Hematopoietic multipotent progenitor cell (in vitro differentiated cells): Measurements from ENCODE around the gene RBBP6. TPM values are rescaled to one million over a fixed set of nuclear protein-coding genes. Genes with fewer than 3 reads are reported as not detected.
"Not testable (repeated sequence)": the region's sequence is repeated elsewhere in the genome, so short reads cannot be mapped to it uniquely, and the experiment has no call there.

ENCODE experiments used
- DNase-seq, 3 donors: peaks; one replicate each; pipeline ENCODE4 v3.0.0-alpha.2; 2011 to 2015; ENCODE audit warnings: low read depth in 2 of 3, low spot score in 2 of 3
- total RNA-seq: library from RNA; depleted of rRNA; stranded (reverse); fragments of >200 nt; gene quantifications from one replicate; pipeline ENCODE4 v1.2.3, GENCODE V29; 2012

Gene RBBP6, protein sequence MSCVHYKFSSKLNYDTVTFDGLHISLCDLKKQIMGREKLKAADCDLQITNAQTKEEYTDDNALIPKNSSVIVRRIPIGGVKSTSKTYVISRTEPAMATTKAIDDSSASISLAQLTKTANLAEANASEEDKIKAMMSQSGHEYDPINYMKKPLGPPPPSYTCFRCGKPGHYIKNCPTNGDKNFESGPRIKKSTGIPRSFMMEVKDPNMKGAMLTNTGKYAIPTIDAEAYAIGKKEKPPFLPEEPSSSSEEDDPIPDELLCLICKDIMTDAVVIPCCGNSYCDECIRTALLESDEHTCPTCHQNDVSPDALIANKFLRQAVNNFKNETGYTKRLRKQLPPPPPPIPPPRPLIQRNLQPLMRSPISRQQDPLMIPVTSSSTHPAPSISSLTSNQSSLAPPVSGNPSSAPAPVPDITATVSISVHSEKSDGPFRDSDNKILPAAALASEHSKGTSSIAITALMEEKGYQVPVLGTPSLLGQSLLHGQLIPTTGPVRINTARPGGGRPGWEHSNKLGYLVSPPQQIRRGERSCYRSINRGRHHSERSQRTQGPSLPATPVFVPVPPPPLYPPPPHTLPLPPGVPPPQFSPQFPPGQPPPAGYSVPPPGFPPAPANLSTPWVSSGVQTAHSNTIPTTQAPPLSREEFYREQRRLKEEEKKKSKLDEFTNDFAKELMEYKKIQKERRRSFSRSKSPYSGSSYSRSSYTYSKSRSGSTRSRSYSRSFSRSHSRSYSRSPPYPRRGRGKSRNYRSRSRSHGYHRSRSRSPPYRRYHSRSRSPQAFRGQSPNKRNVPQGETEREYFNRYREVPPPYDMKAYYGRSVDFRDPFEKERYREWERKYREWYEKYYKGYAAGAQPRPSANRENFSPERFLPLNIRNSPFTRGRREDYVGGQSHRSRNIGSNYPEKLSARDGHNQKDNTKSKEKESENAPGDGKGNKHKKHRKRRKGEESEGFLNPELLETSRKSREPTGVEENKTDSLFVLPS (N-terminal part only)
- 47.4 TPM for total RNA-seq

DNA sequence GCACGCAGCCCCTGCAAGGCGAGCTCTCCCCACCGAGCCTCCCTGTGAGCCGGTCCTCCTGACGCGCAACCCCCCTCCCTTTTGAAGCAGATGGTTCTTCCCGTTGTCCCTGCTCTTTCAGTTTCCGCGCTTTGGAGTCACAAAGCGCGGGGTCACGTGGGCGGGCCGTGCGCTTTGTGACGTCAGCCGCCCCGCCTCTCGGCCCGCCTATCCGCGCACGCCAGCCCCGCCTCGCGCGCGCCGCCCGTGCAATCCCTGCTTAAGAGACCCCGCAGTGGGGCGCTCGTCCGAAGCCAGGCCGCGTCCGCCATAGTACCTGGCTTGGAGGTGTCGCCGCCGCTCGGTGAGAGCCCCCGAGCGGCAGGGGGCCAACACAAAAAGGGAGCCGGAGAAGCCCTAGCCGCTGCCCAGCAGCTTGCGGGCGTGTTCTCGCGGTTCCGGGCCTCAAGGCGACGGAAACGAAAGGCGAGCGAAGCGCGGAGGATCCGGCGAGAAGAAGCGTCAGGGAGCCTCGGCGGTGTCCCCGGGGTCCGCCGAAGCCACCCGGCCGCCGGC, at the start of gene RBBP6:
Gene RBBP6, plus strand, starts transcription at position 272 of the 555 bp plus-strand sequence. CDS start 1,061 bp downstream, outside the sequence.
- DNase-seq, result peak; percentile 91 to 97 (median 96)

DNA sequence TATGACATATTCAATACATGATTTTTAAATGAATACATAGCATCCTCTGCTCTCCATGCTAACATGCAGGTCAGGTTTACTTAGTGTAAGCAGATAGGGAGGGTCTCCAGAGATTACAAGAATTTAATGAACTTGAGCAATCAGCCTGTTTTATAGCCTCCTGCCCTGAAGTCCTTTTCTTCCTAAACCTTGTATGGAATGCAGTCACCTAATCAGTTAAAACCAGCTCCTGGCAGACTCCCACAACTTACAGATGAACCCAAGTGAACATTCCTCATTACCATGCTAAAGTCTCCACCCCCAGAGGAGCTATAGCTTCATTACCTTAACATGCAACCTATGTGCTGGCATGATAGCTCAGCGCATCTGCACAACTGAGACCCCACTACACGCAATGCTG, 48.5 kb upstream of the RBBP6 start:
- DNase-seq, result no peak

DNA sequence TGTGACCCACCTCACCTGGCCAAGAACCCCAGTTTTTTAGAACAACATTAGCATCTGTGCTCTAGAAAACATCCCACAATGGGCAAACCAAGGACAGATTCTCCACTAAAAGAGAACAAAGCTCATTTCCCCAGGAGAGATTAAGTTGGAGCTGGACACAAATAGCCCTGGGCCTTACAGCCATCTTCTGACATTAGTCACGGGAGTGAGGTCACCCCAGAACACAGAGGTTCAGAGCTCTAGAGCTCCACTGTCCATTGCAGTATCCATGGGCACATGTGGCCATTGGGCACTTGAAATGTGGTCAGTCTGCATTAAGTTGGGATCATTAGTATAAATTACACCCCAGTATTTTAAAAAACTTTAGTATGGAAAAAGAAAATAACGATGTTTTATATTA, 47.6 kb upstream of the RBBP6 start:
- no peak for DNase-seq

DNA sequence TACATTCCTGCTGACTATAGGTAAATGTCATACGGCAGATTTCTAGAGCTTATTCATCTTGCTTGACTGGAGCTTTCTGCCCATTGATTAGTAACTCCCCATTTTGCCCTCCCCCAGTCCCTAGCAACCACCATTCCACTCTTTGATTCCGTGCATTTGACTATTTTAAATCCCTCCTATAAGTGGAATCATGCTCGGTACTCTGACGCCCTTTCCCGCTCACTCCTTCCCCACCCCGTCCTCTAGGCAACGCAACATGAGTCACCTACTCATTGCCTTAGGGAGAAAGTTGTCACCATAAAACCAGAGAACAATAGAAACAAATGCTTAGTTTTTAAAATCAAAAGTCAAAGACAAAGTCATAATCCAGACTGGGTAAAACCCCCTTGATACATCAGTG, 45.5 kb upstream of the RBBP6 start:
- no peak for DNase-seq

DNA sequence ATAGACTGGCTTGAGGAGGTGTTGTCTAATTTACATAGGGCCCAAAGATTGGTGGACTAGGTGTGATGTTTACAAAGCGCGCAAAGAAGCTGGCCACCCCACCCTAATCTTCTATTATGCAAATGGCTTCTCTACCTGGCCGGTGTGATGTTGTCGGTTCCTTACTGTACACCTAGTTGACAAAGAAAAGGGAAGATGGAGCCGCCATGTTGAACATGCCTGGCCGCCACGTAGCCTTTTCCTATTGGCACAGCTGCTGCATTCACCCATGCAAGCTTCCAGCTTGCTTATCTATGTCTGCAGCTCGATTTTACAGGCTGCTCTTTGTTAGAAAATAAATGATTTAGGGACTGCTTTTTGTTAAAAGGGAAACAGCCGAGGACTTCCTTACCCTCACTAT, 44.2 kb upstream of the RBBP6 start:
- DNase-seq, result not testable (repeated sequence)

DNA sequence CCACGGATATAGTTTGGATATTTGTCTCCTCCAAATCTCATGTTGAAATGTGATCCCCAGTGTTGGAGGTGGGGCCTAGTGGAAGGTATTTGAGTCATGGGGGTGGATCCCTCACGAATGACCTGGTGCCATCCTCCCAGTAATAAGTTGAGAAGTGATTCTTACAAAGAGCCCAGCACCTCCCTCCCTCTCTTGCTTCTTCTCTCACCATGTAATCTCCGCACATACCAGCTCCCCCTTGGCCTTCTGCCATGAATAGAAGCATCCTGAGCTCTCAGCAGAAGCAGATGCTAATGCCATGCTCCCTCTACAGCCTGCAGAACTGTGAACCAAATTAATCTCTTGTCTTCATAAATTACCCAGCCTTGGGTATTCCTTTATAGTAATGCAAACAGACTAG, 41.9 kb upstream of the RBBP6 start:
- no peak for DNase-seq

DNA sequence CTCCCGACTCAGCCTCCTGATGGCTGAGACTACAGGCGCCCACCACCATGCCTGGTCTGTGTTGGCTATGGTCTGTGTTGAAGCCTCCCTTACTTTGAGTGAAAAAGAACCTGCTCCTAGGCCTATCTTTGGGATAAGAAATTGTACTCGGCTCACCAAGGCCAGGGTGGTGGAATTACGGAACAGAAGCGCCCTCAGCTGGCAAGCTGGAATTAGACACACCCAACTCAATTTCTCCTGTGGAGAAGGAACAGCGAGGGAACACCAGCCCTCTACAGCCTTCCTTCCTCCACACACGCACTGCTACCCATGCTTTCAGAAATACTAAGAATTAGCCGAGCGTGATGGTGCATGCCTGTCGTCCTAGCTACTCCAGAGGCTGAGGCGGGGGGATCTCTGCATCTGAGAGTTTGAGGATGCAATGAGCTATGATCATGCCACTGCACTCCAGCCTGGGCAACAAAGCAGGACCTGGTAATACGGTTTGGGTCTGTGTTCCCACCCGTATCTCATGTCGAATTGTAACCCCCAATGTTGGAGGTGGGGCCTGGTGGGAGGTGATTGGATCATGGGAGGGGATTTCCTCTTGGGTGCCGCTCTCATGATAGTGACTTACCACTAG, 40.1 kb upstream of the RBBP6 start:
- DNase-seq, result peak in 2 of 3 donors; percentile 16 to 44

DNA sequence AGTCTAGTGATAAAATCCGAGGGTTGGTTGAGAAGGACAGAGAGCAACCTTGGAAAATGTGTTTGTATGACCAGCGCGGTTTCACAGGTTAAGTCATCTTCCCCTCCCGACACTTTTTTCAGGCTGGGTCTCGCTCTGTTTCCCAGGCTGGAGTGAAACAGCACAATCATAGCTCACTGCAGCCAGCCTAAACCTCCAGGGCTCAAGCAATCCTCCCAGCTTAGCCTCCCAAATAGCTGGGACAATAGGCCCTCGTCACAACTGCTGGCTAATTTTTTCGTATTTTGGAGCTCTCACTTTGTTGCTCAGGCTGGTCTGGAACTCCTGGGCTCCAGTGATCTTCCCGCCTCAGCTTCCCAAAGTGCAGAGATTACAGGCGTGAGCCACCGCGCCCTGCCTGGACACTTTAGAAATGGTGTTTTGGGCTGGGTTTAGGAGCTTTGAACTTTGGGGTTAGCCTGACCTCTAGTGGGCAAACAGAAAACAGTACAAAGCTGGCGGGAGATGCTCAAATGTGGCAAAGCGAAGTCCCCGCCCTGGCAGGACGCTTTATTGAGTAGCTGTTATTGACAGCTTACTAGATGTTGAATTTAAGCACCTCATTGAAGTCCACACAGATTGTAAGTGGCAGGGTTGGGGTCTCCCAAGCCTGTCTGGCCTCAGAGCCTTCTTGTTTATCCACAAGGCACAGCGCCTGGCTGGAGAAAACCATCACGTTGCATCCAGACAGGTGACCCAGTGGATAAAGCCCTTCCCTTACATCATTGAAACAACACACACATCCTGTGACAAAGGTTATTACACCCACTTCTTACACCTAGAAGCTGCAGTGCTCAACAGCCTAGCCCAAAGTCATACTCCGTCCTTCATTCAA, 34.7 kb upstream of the RBBP6 start:
- peak; percentile 31 to 80 (median 62) for DNase-seq

DNA sequence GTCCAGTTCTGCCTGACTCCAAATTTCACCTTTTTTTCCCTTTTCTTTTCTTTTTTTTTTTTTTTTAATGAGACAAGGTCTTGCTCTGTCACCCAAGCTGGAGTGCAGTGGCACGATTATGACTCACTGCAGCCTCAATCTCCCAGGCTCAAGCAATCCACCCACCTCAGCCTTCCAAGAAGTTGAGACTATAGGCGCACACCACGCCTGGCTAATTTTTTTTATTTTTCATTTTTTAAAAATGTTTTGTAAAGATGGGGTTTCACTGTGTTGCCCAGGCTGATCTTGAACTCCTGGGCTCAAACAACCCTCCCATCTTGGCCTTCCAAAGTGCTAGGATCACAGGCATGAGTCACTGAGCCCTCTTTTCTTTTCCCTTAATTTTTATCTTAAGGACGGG, 33.4 kb upstream of the RBBP6 start:
- no peak for DNase-seq

DNA sequence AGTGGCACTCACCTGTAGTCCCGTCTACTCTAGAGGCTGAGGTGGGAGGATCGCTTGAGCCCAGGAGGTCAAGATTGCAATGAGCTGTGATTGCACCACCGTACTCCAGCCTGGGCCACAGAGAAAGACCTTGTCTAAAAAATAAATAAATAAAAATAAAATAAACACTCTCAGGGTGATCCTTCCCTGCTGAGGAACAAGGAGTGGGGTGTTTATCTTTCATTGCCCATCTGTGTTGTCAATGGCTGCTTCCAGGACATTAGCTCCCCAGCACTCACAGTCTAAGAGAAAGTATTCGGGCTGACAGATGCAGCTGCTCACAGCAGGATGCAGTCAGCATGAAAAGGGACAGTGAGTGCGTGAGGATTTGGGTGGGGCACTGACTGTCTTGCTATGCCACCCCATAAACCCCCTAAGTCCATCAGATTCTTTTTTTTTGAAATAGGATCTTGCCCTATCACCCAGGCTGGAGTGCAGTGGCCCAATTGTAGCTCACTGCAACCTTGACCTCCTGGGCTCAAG, 31.3 kb upstream of the RBBP6 start:
- DNase-seq, result no peak

DNA sequence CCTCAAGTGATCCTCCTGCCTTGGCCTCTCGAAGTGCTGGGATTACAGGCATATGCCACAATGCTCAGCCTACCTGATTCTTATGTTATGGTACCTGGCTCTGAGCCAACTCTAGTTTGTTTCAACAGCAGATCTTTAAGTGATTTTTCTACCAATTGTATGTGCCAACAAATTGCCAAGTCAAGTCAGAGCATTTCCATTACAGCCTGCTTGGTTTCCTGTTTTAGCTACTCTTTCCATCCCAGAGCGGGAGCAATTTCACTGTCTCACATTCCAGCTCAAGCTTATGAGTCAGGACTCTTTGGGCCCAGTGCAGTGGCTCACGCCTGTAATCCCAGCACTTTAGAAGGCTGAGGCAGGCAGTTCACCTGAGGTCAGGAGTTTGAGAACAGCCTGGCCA, 30.8 kb upstream of the RBBP6 start:
- DNase-seq, result no peak

DNA sequence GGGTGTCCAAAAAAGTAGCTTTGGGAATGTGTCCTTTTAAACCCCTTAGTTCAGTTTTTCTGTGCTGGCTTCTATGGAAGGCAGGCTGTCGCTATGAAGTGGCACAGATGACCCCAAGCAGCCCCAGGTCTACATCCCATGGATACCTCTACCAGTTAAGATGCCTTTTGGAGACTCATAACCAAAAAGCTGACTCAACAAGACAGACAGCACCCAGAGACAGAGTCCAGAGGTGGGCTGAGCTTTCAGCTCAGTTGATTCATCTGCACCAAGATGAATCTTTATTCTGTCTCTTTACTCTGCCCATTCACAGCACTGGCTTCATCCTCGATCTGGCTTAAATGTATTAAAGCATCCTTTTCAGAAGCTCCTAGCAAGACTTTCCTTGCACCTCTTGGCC, 29.8 kb upstream of the RBBP6 start:
- no peak for DNase-seq

DNA sequence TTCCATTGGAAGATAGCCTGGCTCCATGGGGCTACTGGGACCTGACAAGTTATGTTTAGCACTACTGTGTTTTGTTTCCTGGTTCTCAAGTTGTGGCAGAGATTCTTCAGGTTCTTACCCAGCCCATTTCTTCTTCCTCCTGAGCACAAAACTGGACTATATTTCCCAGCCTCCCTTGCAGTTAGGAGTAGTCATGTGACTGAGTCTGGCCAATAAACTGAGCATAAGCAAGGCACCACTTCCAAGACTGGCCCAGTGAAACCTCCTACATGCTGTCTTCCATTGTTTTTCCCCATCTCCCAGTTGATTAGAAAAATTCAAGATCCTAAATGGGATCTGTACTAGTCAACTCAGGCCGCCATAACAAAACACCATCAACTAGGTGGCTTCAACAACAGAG, 28.2 kb upstream of the RBBP6 start:
- no peak for DNase-seq

DNA sequence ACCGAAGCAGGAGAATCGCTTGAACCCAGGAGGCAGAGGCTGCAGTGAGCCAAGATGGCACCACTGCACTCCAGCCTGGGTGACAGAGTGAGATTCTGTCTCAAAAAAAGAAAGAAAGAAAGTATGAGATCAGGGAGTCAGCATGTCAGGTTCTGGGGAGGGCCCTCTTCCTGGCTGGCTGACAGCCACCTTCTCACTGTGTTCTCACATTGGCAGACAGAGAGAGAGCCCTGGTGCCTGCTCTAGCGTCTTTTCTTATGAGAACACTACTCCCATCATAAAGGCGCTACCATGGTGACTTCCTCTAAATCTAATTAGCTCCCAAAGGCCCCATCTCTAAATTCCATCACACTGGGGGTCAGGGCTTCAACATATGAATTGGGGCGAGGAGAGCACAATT, 27.6 kb upstream of the RBBP6 start:
- DNase-seq, result no peak

DNA sequence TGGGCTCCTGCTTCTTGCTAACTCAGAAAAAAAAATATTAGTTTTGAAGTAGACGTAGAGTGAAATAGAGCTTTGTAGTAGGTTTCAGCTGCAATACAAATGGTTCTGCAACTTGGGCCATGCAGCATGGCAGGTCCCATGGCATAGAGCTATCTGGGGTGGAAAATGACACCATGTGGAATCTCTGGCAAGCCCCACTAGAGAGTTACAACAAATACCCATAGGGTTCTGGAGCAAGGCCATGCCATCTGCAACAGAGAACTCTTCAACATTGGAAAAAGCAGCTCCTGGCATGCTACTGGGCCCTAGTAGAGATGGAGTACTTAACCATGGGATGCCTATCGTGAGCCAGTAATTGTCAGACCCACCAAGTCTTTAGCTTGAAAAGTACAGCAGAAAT, 25.3 kb upstream of the RBBP6 start:
- no peak for DNase-seq

DNA sequence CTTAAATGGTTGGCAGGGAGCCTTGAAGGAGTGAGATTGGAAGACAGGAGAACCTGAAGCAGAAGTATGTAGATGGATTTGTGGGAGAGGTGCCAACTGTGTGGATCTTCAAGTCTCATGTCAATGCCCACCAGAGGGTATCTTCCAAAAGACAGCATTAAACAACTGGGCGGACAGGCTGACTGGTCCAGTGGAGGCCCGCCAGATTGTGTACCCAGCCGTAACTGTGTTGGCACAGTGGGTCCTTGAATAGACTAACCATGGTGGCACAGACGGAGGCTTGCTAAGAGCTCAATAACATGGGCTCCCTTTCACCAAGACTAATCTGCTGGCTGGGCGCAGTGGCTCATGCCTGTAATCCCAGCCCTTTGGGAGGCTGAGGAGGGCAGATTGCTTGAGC, 24.2 kb upstream of the RBBP6 start:
- no peak for DNase-seq

DNA sequence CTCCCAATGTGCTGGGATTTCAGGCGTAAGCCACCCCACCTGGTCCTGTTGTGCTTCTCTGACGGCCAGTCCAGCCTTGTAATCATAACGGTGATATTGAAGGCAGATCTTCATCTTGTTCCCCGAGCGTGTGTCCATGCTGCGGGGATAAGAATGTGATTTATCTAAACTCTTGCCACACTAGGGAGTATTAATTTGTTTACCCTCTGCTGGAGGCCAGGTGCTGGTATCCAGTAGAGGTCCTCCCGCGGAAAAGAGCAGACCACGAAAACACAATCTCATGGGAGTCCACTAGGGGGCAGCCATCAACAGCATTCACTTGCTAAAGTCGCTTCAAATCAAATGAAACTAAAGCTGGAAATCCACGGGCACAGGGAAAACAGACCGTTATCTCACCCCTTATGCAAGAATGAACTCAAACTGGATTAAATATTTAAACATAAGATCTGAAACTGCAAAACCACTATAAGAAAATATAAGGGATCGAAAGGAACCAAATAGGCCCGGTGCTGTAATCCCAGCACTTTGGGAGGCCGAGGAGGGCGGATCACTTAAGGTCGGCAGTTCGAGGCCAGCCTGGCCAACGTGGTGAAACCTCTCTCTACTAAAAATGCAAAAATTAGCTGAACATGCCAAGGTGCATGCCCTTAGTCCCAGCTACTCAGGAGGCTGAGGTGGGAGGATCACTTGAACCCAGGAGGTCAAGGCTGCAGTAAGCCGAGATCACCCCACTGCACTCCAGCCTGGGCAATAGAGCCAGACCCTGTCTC, 22.3 kb upstream of the RBBP6 start:
- DNase-seq, result peak; percentile 48 to 83 (median 74)

DNA sequence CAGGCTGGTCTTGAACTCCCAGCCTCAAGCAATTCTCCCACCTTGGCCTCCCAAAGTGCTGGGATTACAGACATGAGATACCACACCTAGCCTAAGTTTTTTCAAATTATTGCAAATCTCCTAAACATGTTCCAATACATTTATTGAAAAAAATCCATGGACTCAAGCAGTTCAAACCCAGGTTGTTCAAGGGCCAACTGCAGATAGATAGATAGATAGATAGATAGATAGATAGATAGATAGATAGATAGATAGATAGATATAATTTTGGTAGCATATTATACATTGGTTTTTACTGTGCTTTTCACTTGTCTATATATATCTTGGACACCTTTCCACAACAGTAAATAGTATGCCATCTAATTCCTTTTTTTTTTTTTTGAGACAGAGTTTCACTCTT, 20.9 kb upstream of the RBBP6 start:
- DNase-seq, result no peak

DNA sequence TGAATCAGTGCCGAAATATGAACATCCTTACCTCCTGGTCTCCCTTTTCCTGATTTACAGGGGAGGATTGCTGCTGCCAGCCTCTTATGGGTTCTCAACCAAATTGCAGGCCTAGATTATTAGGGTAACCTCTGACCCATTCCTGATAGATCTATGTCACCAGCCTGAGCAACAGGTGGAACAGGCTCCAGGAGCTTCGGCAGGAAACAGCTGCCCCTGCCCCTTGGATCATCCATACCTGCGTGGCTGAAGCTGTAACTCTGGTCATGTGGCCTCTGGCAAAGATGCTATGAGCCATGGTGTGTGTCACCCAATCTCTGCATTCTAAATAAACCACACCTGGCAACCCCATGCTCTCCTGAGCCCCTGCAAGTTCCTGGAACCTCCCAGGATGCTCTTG, 18.4 kb upstream of the RBBP6 start:
- no peak for DNase-seq
